IMR-90 (cell line): ENCODE results near the gene ZMYM4. TPM values are rescaled to one million over a fixed set of nuclear protein-coding genes. Genes with fewer than 3 reads are reported as not detected.

ENCODE experiments used
- ATAC-seq: fragments of 200-7000 bp; cut with Tn5 transposase; 2 replicates; pipeline ENCODE4 v1.9.1; 2020; ENCODE audit warnings: low read depth, mild to moderate bottlenecking, moderate library complexity
- BruUV-seq: library from RNA; stranded (reverse); fragments of 400-500 nt; replicated peaks from 2 replicates; lab custom pipeline; 2021; lab: Mats Ljungman, UMichigan
- CTCF ChIA-PET: fragments of 300-600 bp; formaldehyde crosslinking; extraction: SDS; loops from one replicate; lab custom pipeline; 2021; ENCODE audit warnings: antibody characterized with exemption; lab: Yijun Ruan, JAX
- POLR2A ChIA-PET: fragments of 300-600 bp; sonication (Branson Sonifier 250); formaldehyde crosslinking; loops from one replicate; lab custom pipeline; 2022; ENCODE audit warnings: antibody characterized with exemption; ENCODE audit not compliant: unreplicated experiment; lab: Charles Lee
- DNase-seq: peaks from one replicate; pipeline ENCODE4 v3.0.0; 2013
- H2AFZ ChIP-seq: replicated peaks from 2 replicates; pipeline ENCODE3; 2013; ENCODE audit warnings: low read length, mild to moderate bottlenecking; ENCODE audit not compliant: poor library complexity
- H2AK5ac ChIP-seq: 2 replicates; pipeline ENCODE4 v1.6.1; 2013; ENCODE audit warnings: low read depth, low read length, inconsistent platforms
- H2AK9ac ChIP-seq: replicated peaks from 2 replicates; pipeline ENCODE3; 2013; ENCODE audit warnings: mild to moderate bottlenecking, low read depth, low read length, moderate library complexity; ENCODE audit not compliant: poor library complexity
- H2BK120ac ChIP-seq: 2 replicates; pipeline ENCODE4 v1.6.1; 2013; ENCODE audit warnings: low read depth, low read length, inconsistent platforms
- H2BK15ac ChIP-seq: 3 replicates; pipeline ENCODE4 v1.6.1; 2013; ENCODE audit warnings: low read depth, low read length, inconsistent platforms
- H2BK20ac ChIP-seq: 2 replicates; pipeline ENCODE4 v1.6.1; 2013; ENCODE audit warnings: low read depth, mild to moderate bottlenecking, inconsistent platforms, low read length, moderate library complexity
- H2BK5ac ChIP-seq: 2 replicates; pipeline ENCODE4 v1.6.1; 2013; ENCODE audit warnings: mild to moderate bottlenecking, low read depth, low read length, inconsistent platforms; ENCODE audit not compliant: poor library complexity, severe bottlenecking
- H3K14ac ChIP-seq: replicated peaks from 2 replicates; pipeline ENCODE4 v1.6.1; 2013; ENCODE audit warnings: low read depth, low read length, inconsistent platforms
- H3K18ac ChIP-seq: 2 replicates; pipeline ENCODE4 v1.6.1; 2013; ENCODE audit warnings: low read depth, low read length, control low read depth
- H3K23ac ChIP-seq: 2 replicates; pipeline ENCODE4 v1.6.1; 2013; ENCODE audit warnings: low read depth, low read length, inconsistent platforms
- H3K27ac ChIP-seq: 2 replicates; pipeline ENCODE4 v1.5.1; 2013; ENCODE audit warnings: mild to moderate bottlenecking, control low read depth, low read length; ENCODE audit not compliant: insufficient read depth
- H3K27me3 ChIP-seq: 2 replicates; pipeline ENCODE4 v1.6.1; 2013; ENCODE audit warnings: low read length; ENCODE audit not compliant: control insufficient read depth, insufficient read depth
- H3K36me3 ChIP-seq: 2 replicates; pipeline ENCODE4 v1.6.1; 2013; ENCODE audit warnings: low read length, mixed read lengths; ENCODE audit not compliant: control insufficient read depth, insufficient read depth
- H3K4ac ChIP-seq: 2 replicates; pipeline ENCODE4 v1.6.1; 2013; ENCODE audit warnings: low read depth, low read length, inconsistent platforms
- H3K4me1 ChIP-seq: 2 replicates; pipeline ENCODE4 v1.6.1; 2013; ENCODE audit warnings: low read length, mixed read lengths; ENCODE audit not compliant: control insufficient read depth, insufficient read depth
- H3K4me2 ChIP-seq: 2 replicates; pipeline ENCODE4 v1.6.1; 2013; ENCODE audit warnings: low read depth, mild to moderate bottlenecking, control low read depth, low read length, moderate library complexity
- H3K4me3 ChIP-seq: 2 replicates; pipeline ENCODE4 v1.5.1; 2013; ENCODE audit warnings: low read depth, mild to moderate bottlenecking, control low read depth, low read length, moderate library complexity; ENCODE audit not compliant: insufficient read depth
- H3K56ac ChIP-seq: 2 replicates; pipeline ENCODE4 v1.6.1; 2013; ENCODE audit warnings: low read length, inconsistent platforms; ENCODE audit not compliant: insufficient read depth; ENCODE audit errors: extremely low read depth
- H3K79me1 ChIP-seq, 2 experiments: 2 replicates each; pipeline ENCODE4 v1.6.1; 2013; ENCODE audit warnings: low read length in 2 of 2, inconsistent platforms in 1 of 2, low read depth in 1 of 2
- H3K9ac ChIP-seq: 2 replicates; pipeline ENCODE4 v1.6.1; 2013; ENCODE audit warnings: low read depth, low read length, control low read depth
- H3K9me1 ChIP-seq: 2 replicates; pipeline ENCODE4 v1.6.1; 2013; ENCODE audit warnings: low read length, inconsistent platforms; ENCODE audit not compliant: insufficient read depth
- H3K9me3 ChIP-seq: 2 replicates; pipeline ENCODE4 v1.6.1; 2013; ENCODE audit warnings: low read length; ENCODE audit not compliant: control insufficient read depth, insufficient read depth
- H4K20me1 ChIP-seq: 2 replicates; pipeline ENCODE4 v1.6.1; 2013; ENCODE audit warnings: low read length, inconsistent platforms; ENCODE audit not compliant: insufficient read depth
- H4K5ac ChIP-seq: 2 replicates; pipeline ENCODE4 v1.6.1; 2013; ENCODE audit warnings: mild to moderate bottlenecking, low read depth, low read length, control low read depth
- H4K8ac ChIP-seq, 2 experiments: 2 replicates each; pipeline ENCODE4 v1.6.1; 2013; ENCODE audit warnings: low read depth in 2 of 2, low read length in 2 of 2, control low read depth in 1 of 2, inconsistent platforms in 1 of 2
- H4K91ac ChIP-seq: 2 replicates; pipeline ENCODE4 v1.6.1; 2013; ENCODE audit warnings: low read depth, low read length, inconsistent platforms; ENCODE audit not compliant: insufficient read depth
- BHLHE40 ChIP-seq: fragments of 150-350 bp; IDR thresholded peaks from 2 replicates; pipeline ENCODE4 v1.6.1; 2016; ENCODE audit warnings: mild to moderate bottlenecking, low read depth, low read length
- FOS ChIP-seq: fragments of 150-350 bp; IDR thresholded peaks from 2 replicates; pipeline ENCODE4 v1.6.1; 2016; ENCODE audit warnings: low read depth, low read length
- MXI1 ChIP-seq: IDR thresholded peaks from 2 replicates; pipeline ENCODE4 v1.6.1; 2012; ENCODE audit warnings: low read depth, mild to moderate bottlenecking, low read length, moderate library complexity, borderline replicate concordance
- WGBS, 2 experiments: methylation state at CpG; one replicate each; pipeline versions ENCODE4 v1.1.5 to v1.1.7; 2013; ENCODE audit warnings: missing lambda C conversion rate in 2 of 2; ENCODE audit not compliant: insufficient read length in 1 of 2; ENCODE audit errors: extremely low coverage in 2 of 2; 5-methylcytosine and 5-hydroxymethylcytosine counted together
- dilution Hi-C: fragments of 300-500 bp; cut with HindIII; formaldehyde crosslinking; loops from one replicate; pipeline ENCODE4 v1.14.3; 2018; ENCODE audit warnings: low sequenced_read_pairs; ENCODE audit not compliant: unreplicated experiment
- in situ Hi-C: fragments of 300-500 bp; cut with MboI; formaldehyde crosslinking; loops from 3 replicates; pipeline ENCODE4 v1.14.3; 2019; ENCODE audit warnings: low sequenced_read_pairs, inconsistent platforms, mixed read lengths
- intact Hi-C: fragments of 100-400 bp; cut with micrococcal nuclease; formaldehyde crosslinking; loops from 2 replicates; pipeline ENCODE4 v1.10.0; 2022
- polyA plus RNA-seq, 3 experiments: library from polyadenylated mRNA; depleted of rRNA; stranded (reverse); fragments of >200 nt; gene quantifications; 2 replicates each; pipeline ENCODE4 v1.2.3, GENCODE V29; 2012; ENCODE audit warnings: low replicate concordance in 1 of 3
- total RNA-seq: library from RNA; depleted of rRNA; stranded (reverse); fragments of >200 nt; gene quantifications from 2 replicates; pipeline ENCODE4 v1.2.3, GENCODE V29; 2012

The ZMYM4 gene
- total and polyA plus RNA-seq, 2 of the 4 experiments (the other 2 are of a cell fraction) = 14.7 to 53.8 TPM

DNA sequence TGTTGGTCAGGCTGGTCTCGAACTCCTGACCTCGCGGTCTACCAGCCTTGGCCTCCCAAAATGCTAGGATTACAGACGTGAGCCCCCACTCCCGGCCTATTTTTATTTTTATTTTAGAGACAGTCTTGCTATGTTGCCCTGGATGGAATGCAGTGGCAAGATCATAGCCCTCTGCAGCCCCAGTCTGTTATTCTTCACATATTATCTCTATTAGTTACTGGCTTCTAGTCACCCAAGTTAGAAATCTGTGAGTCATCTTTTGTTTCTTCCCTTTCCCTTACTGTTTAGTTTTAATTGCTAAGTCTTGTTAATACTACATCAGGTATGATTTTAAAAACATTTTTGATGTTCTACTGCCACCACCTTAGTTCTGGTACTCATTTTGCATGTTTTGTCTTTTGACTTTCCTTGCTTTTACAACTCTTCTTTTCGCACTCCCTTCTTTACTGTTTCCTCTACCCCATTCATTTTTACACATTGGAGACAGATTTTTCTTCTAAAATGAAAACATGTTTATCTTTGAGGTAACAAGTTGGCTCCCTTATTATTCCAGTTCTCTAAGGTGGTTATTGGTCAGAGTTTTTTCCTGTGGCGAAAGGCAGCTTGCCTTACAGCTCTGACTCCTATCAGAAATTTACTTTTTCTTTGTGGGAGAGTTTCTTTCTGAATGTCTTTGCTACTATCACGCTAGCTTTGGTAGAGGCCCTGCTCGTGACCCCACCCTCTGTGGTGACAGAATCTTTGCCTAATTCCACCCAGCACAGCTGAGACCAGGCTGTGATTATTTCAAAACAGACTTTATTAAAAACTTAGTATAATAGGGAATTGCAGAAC lies 19.5 kb downstream of the ZMYM4 start:
- peaks cover 38 to 49% of the 10 kb centered on the region in 2 experiments for H3K79me1 ChIP-seq
- peaks cover 7% of the 10 kb centered on the region for H3K4me1 ChIP-seq
- H3K14ac ChIP-seq = no peak overlapping the region
- no peak overlapping the region for H2BK120ac ChIP-seq
- peaks cover 37% of the 10 kb centered on the region for H4K20me1 ChIP-seq
- 0 out of 2 replicates have a peak overlapping the region, but pooled peaks have one; percentile 23 for H3K27ac ChIP-seq
- POLR2A ChIA-PET = no interaction called here
- H3K18ac ChIP-seq = no peak overlapping the region; the same call in 1 of the 2 replicates
- peak overlapping the region; percentile 24; the same call in 1 of the 2 replicates for H3K4ac ChIP-seq
- H4K91ac ChIP-seq = no peak overlapping the region
- ATAC-seq = peak; percentile 92
- H3K9me1 ChIP-seq = 0 out of 2 replicates have a peak, but pooled peaks cover 4% of the 10 kb centered on the region
- H2AFZ ChIP-seq = no peak overlapping the region
- no peak overlapping the region for H2BK20ac ChIP-seq
- no peak overlapping the region for H3K56ac ChIP-seq
- WGBS, 2 experiments = no CpG with 5 or more reads among the region's 9 CpGs
- intact Hi-C loops = loop anchor here (5.0 kb wide), 1 partner anchor 66 kb away; no protein-coding TSS in a partner anchor
- dilution Hi-C loops = no loop called here
- DNase-seq = peak; percentile 63
- no TSS peak for BruUV-seq
- H3K9me3 ChIP-seq = no peaks in the 10 kb centered on the region
- H4K5ac ChIP-seq = no peak overlapping the region; the same call in 1 of the 2 replicates
- peak overlapping the region; percentile 48; the same call in 1 of the 2 replicates for H3K9ac ChIP-seq
- no peak overlapping the region for H2AK9ac ChIP-seq
- peaks cover 11% of the 10 kb centered on the region for H3K36me3 ChIP-seq
- CTCF ChIA-PET = interaction anchor here (0.6 to 1.4 kb wide), 2 partner anchors 9 to 85 kb away, joined by 3 to 4 read pairs; no protein-coding TSS in a partner anchor
- H2BK5ac ChIP-seq = peak overlapping the region; percentile 46
- H3K4me2 ChIP-seq = peak overlapping the region; percentile 70; the same call in 1 of the 2 replicates
- H3K4me3 ChIP-seq = no peak overlapping the region
- no peak overlapping the region for H2AK5ac ChIP-seq
- in situ Hi-C loops = no loop called here
- H3K23ac ChIP-seq = no peak overlapping the region
- no peaks in the 10 kb centered on the region for H3K27me3 ChIP-seq
- no peak overlapping the region for H2BK15ac ChIP-seq
- TF ChIP-seq BHLHE40 (no peak), FOS (peak; percentile 52), MXI1 (no peak)
- peak overlapping the region in 1 of 2 experiments; percentile 50; a peak in 1 of 4 replicates for H4K8ac ChIP-seq
